GM12891 (cell line): ENCODE results near the gene PODN.

Experiments
- PAX5 ChIP-seq: IDR thresholded peaks from 2 replicates; pipeline ENCODE4 v1.6.1; 2011; ENCODE audit warnings: low read length, moderate library complexity, mild to moderate bottlenecking; ENCODE audit not compliant: insufficient read depth, severe bottlenecking
- POLR2A ChIP-seq: IDR thresholded peaks from 2 replicates; pipeline ENCODE4 v1.6.1; 2011; ENCODE audit warnings: low read depth, low read length, control low read depth
- POLR2AphosphoS5 ChIP-seq: IDR thresholded peaks from 2 replicates; pipeline ENCODE4 v1.6.1; 2011; ENCODE audit warnings: low read depth, low read length, control low read depth

- TF ChIP-seq POLR2AphosphoS5 (no peak), POLR2A (no peak), PAX5 (no peak)
Observed at GRCh38 chr1:53020588-53020987, 41.4 kb upstream of the PODN start.
